HG03108 (cell line): Measurements from ENCODE around the gene HIP1R.
"Not testable (repeated sequence)": the region's sequence is repeated elsewhere in the genome, so short reads cannot be mapped to it uniquely, and the experiment has no call there.

Source experiments
- ATAC-seq: cut with Tn5 transposase; IDR thresholded peaks from one replicate; pipeline ENCODE4 v1.9.1; 2021; ENCODE audit warnings: moderate library complexity; ENCODE audit not compliant: unreplicated experiment

Gene HIP1R

GRCh38 chr12:122892724-122893123 is 57.5 kb downstream of the HIP1R start:
- not testable (repeated sequence) for ATAC-seq

- ATAC-seq = no peak
These were observed 58.2 kb downstream of the HIP1R start for GRCh38 chr12:122893208-122894153.

GRCh38 chr12:122894193-122895121 is 59.2 kb downstream of the HIP1R start:
- no peak for ATAC-seq

DNA sequence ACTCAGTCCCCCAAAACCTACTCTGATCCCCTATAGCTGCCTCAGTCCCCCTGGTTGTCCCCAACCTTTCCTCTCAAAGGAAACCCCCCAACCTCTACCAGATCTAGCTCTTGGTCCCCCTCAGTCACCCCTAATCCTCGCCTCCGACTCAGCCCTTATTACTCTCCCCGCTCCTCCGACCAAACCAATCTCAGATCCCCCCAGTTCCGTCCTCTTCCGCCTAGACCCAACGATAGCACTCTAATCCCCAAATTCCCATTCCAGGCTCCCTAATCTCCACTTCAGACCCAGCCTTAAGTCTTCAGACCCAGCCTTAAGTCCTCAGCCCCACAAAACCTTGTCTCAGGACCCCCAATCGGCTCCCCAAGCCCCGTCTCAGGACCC is 60.1 kb downstream of the HIP1R start:
- ATAC-seq = no peak

GRCh38 chr12:122895704-122896636 is 60.7 kb downstream of the HIP1R start, which contains the start of gene VPS37B:
Gene VPS37B, minus strand, starts transcription at chr12:122896124. Its CDS starts 62 bp downstream, at chr12:122896062.
- no peak for ATAC-seq

- ATAC-seq = no peak
These were observed 61.4 kb downstream of the HIP1R start for GRCh38 chr12:122896662-122897061.

DNA sequence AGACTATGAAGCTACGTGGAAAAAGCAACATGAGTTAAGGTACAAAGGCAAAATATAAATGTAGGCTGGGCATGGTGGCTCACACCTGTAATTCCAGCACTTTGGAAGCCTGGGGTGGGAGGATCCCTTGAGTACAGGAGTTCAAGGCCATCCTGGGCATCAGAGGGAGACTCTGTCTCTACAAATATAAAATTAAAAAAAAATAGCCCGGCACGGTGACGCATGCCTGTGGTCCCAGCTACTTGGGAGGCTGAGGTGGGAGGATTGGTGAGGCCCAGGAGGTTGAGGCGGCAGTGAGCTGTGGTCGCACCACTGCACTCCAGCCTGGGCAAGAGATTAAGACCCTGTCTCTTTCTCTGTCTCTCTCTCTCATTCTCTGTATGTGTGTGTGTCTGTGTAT is 64.6 kb downstream of the HIP1R start:
- no peak for ATAC-seq

- no peak for ATAC-seq
These were observed 67.8 kb downstream of the HIP1R start for GRCh38 chr12:122902854-122903692.

GRCh38 chr12:122903693-122904034 is 68.4 kb downstream of the HIP1R start:
- no peak for ATAC-seq

DNA sequence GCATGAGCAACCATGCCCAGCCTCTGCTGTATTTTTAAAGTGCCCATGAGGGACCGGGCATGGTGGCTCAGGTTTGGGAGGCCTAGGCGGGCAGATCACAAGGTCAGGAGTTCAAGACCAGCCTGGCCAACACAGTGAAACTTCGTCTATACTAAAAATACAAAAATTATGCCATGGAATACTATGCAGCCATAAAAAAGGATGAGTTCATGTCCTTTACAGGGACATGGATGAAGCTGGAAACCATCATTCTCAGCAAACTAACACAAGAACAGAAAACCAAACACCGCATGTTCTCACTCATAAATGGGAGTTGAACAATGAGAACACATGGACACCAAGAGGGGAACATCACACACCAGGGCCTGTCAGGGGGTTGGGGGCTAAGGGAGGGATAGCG is 70.0 kb downstream of the HIP1R start:
- not testable (repeated sequence) for ATAC-seq

GRCh38 chr12:122908915-122909314 is 73.7 kb downstream of the HIP1R start:
- ATAC-seq = no peak

DNA sequence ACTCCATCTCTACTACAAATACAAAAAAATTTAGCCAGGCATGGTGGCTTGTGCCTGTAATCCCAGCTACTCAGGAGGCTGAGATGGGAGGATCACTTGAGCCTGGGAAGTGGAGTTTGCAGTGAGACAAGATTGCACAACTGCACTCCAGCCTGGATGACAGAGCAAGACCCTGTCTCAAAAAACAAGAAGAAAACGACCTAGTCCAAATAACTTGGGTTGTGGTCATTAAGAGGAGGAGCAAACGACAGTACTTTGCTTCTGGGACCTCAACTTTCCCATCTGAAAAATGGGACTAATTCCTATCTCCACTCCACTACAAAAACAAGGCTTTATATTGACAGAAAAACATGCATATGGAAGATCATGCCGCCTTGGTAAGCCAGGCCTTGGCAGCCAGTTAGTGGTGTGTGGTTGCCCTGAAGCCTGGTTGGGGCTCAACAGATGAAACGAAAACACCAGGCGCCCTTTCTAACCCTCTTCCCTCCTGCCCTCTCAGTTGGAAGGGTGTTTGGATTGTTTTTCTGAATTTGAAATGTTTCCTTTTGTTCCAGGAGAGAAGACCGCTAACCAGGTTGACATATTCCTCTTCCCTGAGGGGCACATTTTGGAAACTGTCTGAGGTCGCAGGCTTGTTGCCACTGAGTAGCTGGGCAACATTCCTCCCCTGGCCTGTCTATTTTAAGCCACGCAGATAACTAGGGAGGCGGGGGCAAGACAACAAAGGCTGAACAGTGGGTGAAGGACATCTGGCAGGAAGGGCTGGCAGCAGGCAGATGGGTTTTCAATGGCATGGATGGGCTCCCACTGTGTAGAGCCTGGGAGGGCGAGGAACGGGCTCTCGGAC is 74.4 kb downstream of the HIP1R start:
- ATAC-seq = no peak
